HEK293 (cell line): ENCODE results near the gene KIAA1671.

Experiments
- CTCF ChIA-PET: fragments of 350-600 bp; formaldehyde crosslinking; extraction: SDS; loops from one replicate; lab custom pipeline; 2021; ENCODE audit warnings: antibody characterized with exemption; lab: Yijun Ruan, JAX
- POLR2A ChIA-PET: fragments of 300-600 bp; formaldehyde crosslinking; extraction: SDS; loops from one replicate; lab custom pipeline; 2020; ENCODE audit warnings: antibody characterized with exemption, inconsistent platforms; lab: Yijun Ruan, JAX
- H3K27ac ChIP-seq: fragments of 200-500 bp; sonication (Bioruptor generic); 2 replicates; pipeline ENCODE4 v1.5.1; 2014; ENCODE audit warnings: low read depth, low read length, control low read depth, inconsistent platforms; ENCODE audit errors: extremely low read depth
- H3K36me3 ChIP-seq, 2 experiments: fragments of 200-500 bp in 1 of 2; sonication (Bioruptor generic) in 1 of 2; 1 replicate in 1 of 2; 2 replicates in 1 of 2; pipeline ENCODE4 v1.5.1; 2014 to 2017; ENCODE audit warnings: inconsistent platforms in 2 of 2, low read length in 2 of 2; ENCODE audit not compliant: control insufficient read depth in 2 of 2, insufficient read depth in 1 of 2
- H3K4me1 ChIP-seq: fragments of 200-500 bp; sonication (Bioruptor generic); 2 replicates; pipeline ENCODE4 v1.5.1; 2014; ENCODE audit warnings: mild to moderate bottlenecking, low read length, inconsistent platforms; ENCODE audit not compliant: control insufficient read depth, insufficient read depth
- H3K4me3 ChIP-seq: 2 replicates; pipeline ENCODE4 v1.5.1; 2011; ENCODE audit warnings: low read depth, mild to moderate bottlenecking, control low read depth, low read length, moderate library complexity
- H3K9me3 ChIP-seq: fragments of 200-500 bp; sonication (Bioruptor generic); 2 replicates; pipeline ENCODE4 v1.5.1; 2014; ENCODE audit warnings: low read depth, low read length, inconsistent platforms; ENCODE audit not compliant: control insufficient read depth, insufficient read depth
- BCL11A ChIP-seq: fragments of 450-650 bp; formaldehyde crosslinking; IDR thresholded peaks from 2 replicates; pipeline ENCODE4 v1.5.1; 2016; ENCODE audit warnings: low read depth, missing biosample characterization, missing genetic modification characterization
- GLI2 ChIP-seq: fragments of 450-650 bp; formaldehyde crosslinking; IDR thresholded peaks from 2 replicates; pipeline ENCODE4; 2017; ENCODE audit warnings: missing biosample characterization, missing genetic modification characterization, low read depth, borderline replicate concordance
- INSM2 ChIP-seq: fragments of 450-650 bp; formaldehyde crosslinking; IDR thresholded peaks from 2 replicates; pipeline ENCODE4 v1.5.1; 2016; ENCODE audit warnings: missing biosample characterization, missing genetic modification characterization
- KLF8 ChIP-seq: fragments of 450-650 bp; formaldehyde crosslinking; IDR thresholded peaks from 2 replicates; pipeline ENCODE4 v1.5.1; 2016; ENCODE audit warnings: missing biosample characterization, missing genetic modification characterization
- SCRT2 ChIP-seq: fragments of 450-650 bp; formaldehyde crosslinking; IDR thresholded peaks from 2 replicates; pipeline ENCODE4 v1.5.1; 2016; ENCODE audit warnings: missing biosample characterization, missing genetic modification characterization
- TSHZ1 ChIP-seq: fragments of 450-650 bp; formaldehyde crosslinking; IDR thresholded peaks from 2 replicates; pipeline ENCODE4 v1.5.1; 2016; ENCODE audit warnings: missing biosample characterization, missing genetic modification characterization, borderline replicate concordance
- ZBTB21 ChIP-seq: fragments of 450-650 bp; formaldehyde crosslinking; IDR thresholded peaks from 2 replicates; pipeline ENCODE4 v1.5.1; 2017; ENCODE audit warnings: missing biosample characterization, missing genetic modification characterization
- ZBTB44 ChIP-seq: fragments of 450-650 bp; IDR thresholded peaks from 2 replicates; pipeline ENCODE4 v1.5.1; 2018; ENCODE audit warnings: missing biosample characterization, mild to moderate bottlenecking, missing genetic modification characterization
- ZBTB8A ChIP-seq: fragments of 450-650 bp; formaldehyde crosslinking; IDR thresholded peaks from 2 replicates; pipeline ENCODE4 v1.5.1; 2016; ENCODE audit warnings: missing biosample characterization, missing genetic modification characterization
- ZFHX2 ChIP-seq: fragments of 450-650 bp; formaldehyde crosslinking; conservative IDR thresholded peaks from 2 replicates; pipeline ENCODE4 v1.5.1; 2016; ENCODE audit warnings: missing biosample characterization, missing genetic modification characterization
- ZFP37 ChIP-seq: fragments of 450-650 bp; formaldehyde crosslinking; IDR thresholded peaks from 2 replicates; pipeline ENCODE4 v1.5.1; 2016; ENCODE audit warnings: missing biosample characterization, missing genetic modification characterization
- ZFP69B ChIP-seq: fragments of 450-650 bp; formaldehyde crosslinking; IDR thresholded peaks from 2 replicates; pipeline ENCODE4 v1.5.1; 2016; ENCODE audit warnings: missing biosample characterization, missing genetic modification characterization
- ZNF174 ChIP-seq: fragments of 450-650 bp; formaldehyde crosslinking; IDR thresholded peaks from 2 replicates; pipeline ENCODE4 v1.5.0; 2017; ENCODE audit warnings: missing biosample characterization, mild to moderate bottlenecking, missing genetic modification characterization
- ZNF19 ChIP-seq: fragments of 450-650 bp; formaldehyde crosslinking; IDR thresholded peaks from 2 replicates; pipeline ENCODE4; 2016; ENCODE audit warnings: missing biosample characterization, missing genetic modification characterization, low read depth
- ZNF292 ChIP-seq: fragments of 450-650 bp; formaldehyde crosslinking; IDR thresholded peaks from 2 replicates; pipeline ENCODE4 v1.5.1; 2016; ENCODE audit warnings: low read depth, missing biosample characterization, missing genetic modification characterization, borderline replicate concordance
- ZNF366 ChIP-seq: fragments of 450-650 bp; formaldehyde crosslinking; conservative IDR thresholded peaks from 2 replicates; pipeline ENCODE4 v1.5.1; 2016; ENCODE audit warnings: missing biosample characterization, missing genetic modification characterization
- ZNF391 ChIP-seq: fragments of 450-650 bp; formaldehyde crosslinking; IDR thresholded peaks from 2 replicates; pipeline ENCODE4 v1.5.1; 2016; ENCODE audit warnings: low read depth, missing biosample characterization, missing genetic modification characterization, borderline replicate concordance
- ZNF416 ChIP-seq: fragments of 450-650 bp; formaldehyde crosslinking; IDR thresholded peaks from 2 replicates; pipeline ENCODE4 v1.5.1; 2016; ENCODE audit warnings: missing biosample characterization, missing genetic modification characterization
- ZNF426 ChIP-seq: fragments of 450-650 bp; formaldehyde crosslinking; IDR thresholded peaks from 2 replicates; pipeline ENCODE4 v1.5.1; 2017; ENCODE audit warnings: missing biosample characterization, missing genetic modification characterization, mild to moderate bottlenecking, inconsistent platforms, moderate library complexity
- ZNF585B ChIP-seq: fragments of 450-650 bp; formaldehyde crosslinking; IDR thresholded peaks from 2 replicates; pipeline ENCODE4 v1.5.1; 2016; ENCODE audit warnings: missing biosample characterization, missing genetic modification characterization
- ZNF624 ChIP-seq: fragments of 450-650 bp; formaldehyde crosslinking; IDR thresholded peaks from 2 replicates; pipeline ENCODE4 v1.5.1; 2017; ENCODE audit warnings: missing biosample characterization, missing genetic modification characterization
- ZNF658 ChIP-seq: fragments of 450-650 bp; formaldehyde crosslinking; IDR thresholded peaks from 2 replicates; pipeline ENCODE4; 2016; ENCODE audit warnings: missing biosample characterization, missing genetic modification characterization
- ZSCAN23 ChIP-seq: fragments of 450-650 bp; formaldehyde crosslinking; IDR thresholded peaks from 2 replicates; pipeline ENCODE4 v1.5.1; 2016; ENCODE audit warnings: missing biosample characterization, missing genetic modification characterization
- TF ChIP-seq, protein P1 (sequence below): fragments of 450-650 bp; formaldehyde crosslinking; IDR thresholded peaks from 2 replicates; pipeline ENCODE4 v1.5.1; 2016; ENCODE audit warnings: missing biosample characterization, missing genetic modification characterization

KIAA1671 gene

DNA sequence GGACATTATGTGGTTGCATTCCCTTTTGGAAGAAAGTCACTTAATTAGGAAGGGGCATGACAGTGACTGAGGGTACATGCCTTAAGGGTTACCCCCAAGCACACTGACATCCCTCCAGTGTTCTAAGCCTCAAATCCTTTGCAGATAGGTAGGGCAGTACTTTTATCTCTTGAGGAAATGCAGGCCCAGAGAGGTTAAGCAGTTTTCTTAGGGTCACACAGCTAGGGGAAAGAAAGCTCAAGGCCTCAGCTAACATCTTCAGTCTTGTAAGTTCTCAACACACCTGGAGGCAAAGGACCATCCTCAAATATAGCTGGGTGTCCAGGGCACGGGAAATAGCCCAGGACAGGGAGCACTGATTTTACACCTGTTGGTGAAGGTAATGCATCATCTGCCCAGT, 31.6 kb downstream of the KIAA1671 start (continued):
- TF ChIP-seq BCL11A (tag by site-specific recombination) (no peak), ZNF174 (tag by site-specific recombination) (no peak), ZNF416 (tag by site-specific recombination) (no peak), ZFP69B (tag by site-specific recombination) (no peak), ZNF19 (tag by site-specific recombination) (no peak), ZNF366 (tag by site-specific recombination) (no peak), ZNF426 (tag by site-specific recombination) (no peak), SCRT2 (tag by site-specific recombination) (peak; percentile 39; the same call in 1 of the 2 replicates), TSHZ1 (tag by site-specific recombination) (no peak)

DNA sequence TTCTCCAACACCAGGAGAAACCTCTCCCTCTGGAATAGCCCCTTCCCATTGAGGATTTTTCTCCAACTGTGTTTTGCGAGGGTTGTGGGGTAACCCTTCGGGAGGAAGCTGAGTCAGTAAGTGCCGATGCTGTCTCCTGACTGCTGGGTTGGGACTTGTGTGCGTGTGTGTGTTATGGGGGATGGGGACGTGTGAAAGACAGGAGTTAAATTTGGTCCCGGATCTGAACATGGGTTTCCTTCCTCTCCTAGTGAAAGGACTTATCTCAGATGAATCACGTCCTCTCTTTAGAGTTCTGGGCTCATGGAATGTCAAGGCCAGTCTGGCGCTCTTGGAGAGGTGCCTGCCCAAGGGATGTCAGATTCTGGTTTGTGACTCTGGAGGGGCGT, 33.3 kb downstream of the KIAA1671 start:
- H3K27ac ChIP-seq: no peak overlapping the region
- H3K36me3 ChIP-seq: no peaks in the 10 kb centered on the region
- no peak overlapping the region for H3K4me3 ChIP-seq
- H3K9me3 ChIP-seq: no peaks in the 10 kb centered on the region
- CTCF ChIA-PET: interaction anchor here (0.6 kb wide), 1 partner anchor 9 kb away, joined by 3 read pairs; no protein-coding TSS in a partner anchor
- POLR2A ChIA-PET: interaction anchor here (0.5 kb wide), 1 partner anchor 26 kb away, joined by 3 read pairs; no protein-coding TSS in a partner anchor
- H3K4me1 ChIP-seq: no peaks in the 10 kb centered on the region
- TF ChIP-seq ZBTB21: no peak

DNA sequence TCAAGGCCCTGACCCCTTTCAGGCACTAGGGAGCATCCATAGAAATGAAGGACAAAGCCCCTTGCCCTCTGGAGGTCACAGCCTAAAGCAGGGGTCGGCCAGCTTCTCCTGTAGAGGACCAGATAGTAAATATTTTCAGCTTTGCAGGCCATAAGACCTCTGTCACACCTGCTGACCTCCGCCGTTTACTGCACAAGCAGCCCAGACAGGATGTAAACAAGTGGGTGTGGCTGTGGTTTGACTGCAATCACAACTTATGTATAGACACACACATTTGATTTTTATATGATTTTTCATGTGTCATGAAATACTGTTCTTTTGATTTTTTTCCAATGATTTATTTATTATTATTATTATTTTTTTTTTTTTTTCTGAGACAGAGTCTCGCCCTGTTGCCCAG, 34.3 kb downstream of the KIAA1671 start:
- CTCF ChIA-PET: interaction anchor here (0.6 kb wide), 1 partner anchor 8 kb away, joined by 3 read pairs; no protein-coding TSS in a partner anchor
- Histone ChIP-seq H3K9me3 (no peaks in the 10 kb centered on the region), H3K4me1 (no peaks in the 10 kb centered on the region; the same call in 1 of the 2 replicates), H3K4me3 (no peak overlapping the region), H3K27ac (no peak overlapping the region), H3K36me3 (no peaks in the 10 kb centered on the region)
- POLR2A ChIA-PET: no interaction called here
- TF ChIP-seq ZNF391: no peak
- no peak for TF ChIP-seq ZNF624 (tag by site-specific recombination)
- no peak for TF ChIP-seq ZNF19 (tag by site-specific recombination)
- no peak for TF ChIP-seq ZBTB8A (tag by site-specific recombination)
- no peak for TF ChIP-seq ZNF658 (tag by site-specific recombination)
- TF ChIP-seq INSM2 (tag by site-specific recombination): no peak
- TF ChIP-seq ZNF292 (tag by site-specific recombination): no peak
- TF ChIP-seq, protein P1, sequence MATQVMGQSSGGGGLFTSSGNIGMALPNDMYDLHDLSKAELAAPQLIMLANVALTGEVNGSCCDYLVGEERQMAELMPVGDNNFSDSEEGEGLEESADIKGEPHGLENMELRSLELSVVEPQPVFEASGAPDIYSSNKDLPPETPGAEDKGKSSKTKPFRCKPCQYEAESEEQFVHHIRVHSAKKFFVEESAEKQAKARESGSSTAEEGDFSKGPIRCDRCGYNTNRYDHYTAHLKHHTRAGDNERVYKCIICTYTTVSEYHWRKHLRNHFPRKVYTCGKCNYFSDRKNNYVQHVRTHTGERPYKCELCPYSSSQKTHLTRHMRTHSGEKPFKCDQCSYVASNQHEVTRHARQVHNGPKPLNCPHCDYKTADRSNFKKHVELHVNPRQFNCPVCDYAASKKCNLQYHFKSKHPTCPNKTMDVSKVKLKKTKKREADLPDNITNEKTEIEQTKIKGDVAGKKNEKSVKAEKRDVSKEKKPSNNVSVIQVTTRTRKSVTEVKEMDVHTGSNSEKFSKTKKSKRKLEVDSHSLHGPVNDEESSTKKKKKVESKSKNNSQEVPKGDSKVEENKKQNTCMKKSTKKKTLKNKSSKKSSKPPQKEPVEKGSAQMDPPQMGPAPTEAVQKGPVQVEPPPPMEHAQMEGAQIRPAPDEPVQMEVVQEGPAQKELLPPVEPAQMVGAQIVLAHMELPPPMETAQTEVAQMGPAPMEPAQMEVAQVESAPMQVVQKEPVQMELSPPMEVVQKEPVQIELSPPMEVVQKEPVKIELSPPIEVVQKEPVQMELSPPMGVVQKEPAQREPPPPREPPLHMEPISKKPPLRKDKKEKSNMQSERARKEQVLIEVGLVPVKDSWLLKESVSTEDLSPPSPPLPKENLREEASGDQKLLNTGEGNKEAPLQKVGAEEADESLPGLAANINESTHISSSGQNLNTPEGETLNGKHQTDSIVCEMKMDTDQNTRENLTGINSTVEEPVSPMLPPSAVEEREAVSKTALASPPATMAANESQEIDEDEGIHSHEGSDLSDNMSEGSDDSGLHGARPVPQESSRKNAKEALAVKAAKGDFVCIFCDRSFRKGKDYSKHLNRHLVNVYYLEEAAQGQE: no peak
- TF ChIP-seq ZFP37: no peak
- no peak for TF ChIP-seq GLI2 (tag by site-specific recombination)
- TF ChIP-seq KLF8 (tag by site-specific recombination): no peak
- no peak for TF ChIP-seq ZSCAN23 (tag by site-specific recombination)
- no peak for TF ChIP-seq ZBTB44 (tag by site-specific recombination)
- no peak for TF ChIP-seq ZNF585B
- no peak for TF ChIP-seq ZNF174 (tag by site-specific recombination)
- no peak for TF ChIP-seq ZFHX2 (tag by site-specific recombination)
